GM12878 (cell line): ENCODE measurements around the gene CTAGE9. TPM values are rescaled to one million over a fixed set of nuclear protein-coding genes. Genes with fewer than 3 reads are reported as not detected.

Source experiments
- BCL3 ChIP-seq: IDR thresholded peaks from 2 replicates; pipeline ENCODE4 v1.6.1; 2011; ENCODE audit warnings: borderline replicate concordance, low read depth, mild to moderate bottlenecking, moderate library complexity, low read length; ENCODE audit not compliant: insufficient read depth, poor library complexity, severe bottlenecking
- BMI1 ChIP-seq: fragments of 450-650 bp; IDR thresholded peaks from 2 replicates; pipeline ENCODE4 v1.6.1; 2016; ENCODE audit warnings: mild to moderate bottlenecking, moderate library complexity, borderline replicate concordance
- CHD2 ChIP-seq: IDR thresholded peaks from 2 replicates; pipeline ENCODE4 v1.6.1; 2011; ENCODE audit warnings: low read depth, low read length, improper control_type of control experiment, borderline replicate concordance
- CTCF ChIP-seq, 3 experiments: IDR thresholded peaks in 2 of 3; conservative IDR thresholded peaks in 1 of 3; 2 replicates each; pipeline ENCODE4 v1.5.1; 2011; ENCODE audit warnings: low read depth in 3 of 3, low read length in 3 of 3, mild to moderate bottlenecking in 3 of 3, control low read depth in 2 of 3, moderate library complexity in 2 of 3, inconsistent platforms in 1 of 3, mixed read lengths in 1 of 3; ENCODE audit not compliant: control insufficient read depth in 2 of 3, insufficient read depth in 1 of 3; ENCODE audit errors: extremely low read depth in 1 of 3
- E2F4 ChIP-seq: IDR thresholded peaks from 2 replicates; pipeline ENCODE4 v1.6.1; 2012; ENCODE audit warnings: low read depth, low read length, improper control_type of control experiment
- ETV6 ChIP-seq, 2 experiments: fragments of 450-650 bp in 1 of 2; IDR thresholded peaks in 1 of 2; conservative IDR thresholded peaks in 1 of 2; 2 replicates each; pipeline ENCODE4 v1.6.1; 2014; ENCODE audit warnings: antibody characterized with exemption in 1 of 2, borderline replicate concordance in 1 of 2, low read depth in 1 of 2, mild to moderate bottlenecking in 1 of 2, moderate library complexity in 1 of 2
- GABPA ChIP-seq: IDR thresholded peaks from 2 replicates; pipeline ENCODE4 v1.6.1; 2014; ENCODE audit warnings: antibody characterized with exemption, low read depth, mild to moderate bottlenecking, inconsistent platforms
- JUND ChIP-seq: IDR thresholded peaks from 2 replicates; pipeline ENCODE4 v1.6.1; 2012; ENCODE audit warnings: low read depth, mild to moderate bottlenecking, low read length, improper control_type of control experiment, moderate library complexity
- KDM1A ChIP-seq: fragments of 200-600 bp; sonication (generic); IDR thresholded peaks from 2 replicates; pipeline ENCODE4 v1.6.1; 2016; ENCODE audit warnings: borderline replicate concordance
- LARP7 ChIP-seq: fragments of 450-650 bp; IDR thresholded peaks from 2 replicates; pipeline ENCODE4 v1.6.1; 2017; ENCODE audit warnings: mild to moderate bottlenecking
- MEF2A ChIP-seq: IDR thresholded peaks from 2 replicates; pipeline ENCODE4 v1.6.1; 2011; ENCODE audit warnings: low read depth, mild to moderate bottlenecking, low read length, moderate library complexity; ENCODE audit not compliant: insufficient read depth
- MTA3 ChIP-seq: IDR thresholded peaks from 2 replicates; pipeline ENCODE4 v1.6.1; 2012; ENCODE audit warnings: low read length, inconsistent platforms, borderline replicate concordance
- NR2F1 ChIP-seq: fragments of 450-650 bp; conservative IDR thresholded peaks from 2 replicates; pipeline ENCODE4 v1.6.1; 2017; ENCODE audit warnings: mild to moderate bottlenecking
- POLR2AphosphoS2 ChIP-seq: IDR thresholded peaks from 2 replicates; pipeline ENCODE4 v1.6.1; 2011; ENCODE audit warnings: low read depth, mild to moderate bottlenecking, low read length, improper control_type of control experiment, moderate library complexity
- RAD51 ChIP-seq: fragments of 450-650 bp; IDR thresholded peaks from 2 replicates; pipeline ENCODE4 v1.6.1; 2016; ENCODE audit warnings: moderate library complexity, mild to moderate bottlenecking, inconsistent platforms
- RB1 ChIP-seq: fragments of 450-650 bp; formaldehyde crosslinking; IDR thresholded peaks from 2 replicates; pipeline ENCODE4 v1.6.1; 2017; ENCODE audit warnings: mild to moderate bottlenecking, borderline replicate concordance
- SMAD1 ChIP-seq: fragments of 450-650 bp; IDR thresholded peaks from 2 replicates; pipeline ENCODE4 v1.6.1; 2018; ENCODE audit warnings: mild to moderate bottlenecking, low read depth; ENCODE audit not compliant: partially characterized antibody
- SREBF1 ChIP-seq: IDR thresholded peaks from 2 replicates; pipeline ENCODE4 v1.6.1; 2012; ENCODE audit warnings: mild to moderate bottlenecking, low read length
- ZNF592 ChIP-seq: fragments of 450-650 bp; IDR thresholded peaks from 2 replicates; pipeline ENCODE4 v1.6.1; 2017; ENCODE audit warnings: mild to moderate bottlenecking, moderate library complexity
- polyA plus RNA-seq, 11 experiments: library from polyadenylated mRNA; depleted of rRNA in 4 of 11; unstranded in 6 of 11; stranded (reverse) in 5 of 11; fragments of >200 nt; fragmentation: Nextera tagmentation in 4 of 11; fragmentation: Illumina TruSeq in 1 of 11; extraction: Ambion mirVana in 4 of 11; extraction: Trizol in 1 of 11; gene quantifications; 1 replicate in 1 of 11; 2 replicates in 10 of 11; pipeline versions ENCODE4 v1.2.1 to v1.2.3, GENCODE V29; 2011 to 2016; ENCODE audit warnings: inconsistent platforms in 2 of 11, missing spikeins in 2 of 11, low read depth in 1 of 11
- total RNA-seq, 4 experiments: library from RNA; depleted of rRNA in 3 of 4; stranded (reverse); fragments of >200 nt in 3 of 4; fragmentation: Illumina TruSeq in 1 of 4; extraction: Trizol in 1 of 4; gene quantifications; 2 replicates each; pipeline versions ENCODE4 v1.2.1 to v1.2.3, GENCODE V29; 2013 to 2021
- TF ChIP-seq, protein P1 (sequence below): IDR thresholded peaks from 2 replicates; pipeline ENCODE4 v1.6.1; 2011; ENCODE audit warnings: low read depth, mild to moderate bottlenecking, low read length, moderate library complexity, borderline replicate concordance; ENCODE audit errors: extremely low read depth

The CTAGE9 gene
- total and polyA plus RNA-seq, 10 of the 15 experiments (the other 5 are each of a cell fraction or from before 2014, with no cell fraction given), result 0.06 TPM; not detected in 9

DNA sequence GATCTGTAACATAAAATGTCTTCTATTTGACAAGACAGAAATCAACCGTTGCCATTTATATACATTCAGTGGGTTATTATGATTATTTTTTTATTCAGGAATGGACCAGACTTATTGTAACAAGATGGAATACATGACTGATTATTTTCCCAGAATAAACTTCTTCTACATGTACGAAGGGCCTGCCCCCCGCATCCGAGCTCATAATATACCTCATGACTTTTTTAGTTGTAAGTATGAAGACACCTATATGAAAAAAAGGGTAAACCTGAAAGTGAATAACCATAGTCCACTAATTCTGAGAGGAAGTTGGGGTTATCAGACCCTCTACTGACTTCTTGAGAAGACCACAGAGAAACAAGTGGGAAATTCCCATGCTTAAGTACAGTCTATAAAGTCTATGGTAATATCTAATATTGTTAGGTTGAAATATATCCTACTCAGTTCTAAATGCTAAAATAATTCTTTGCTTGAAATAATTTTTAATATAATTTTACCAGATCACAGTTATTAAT is 25.5 kb downstream of the CTAGE9 start (continued):
- TF ChIP-seq LARP7, result no peak
- TF ChIP-seq BCL3, result peak; percentile 99
- no peak for TF ChIP-seq ZNF592
- TF ChIP-seq POLR2AphosphoS2, result no peak
- TF ChIP-seq SMAD1, result no peak
- no peak for TF ChIP-seq SREBF1
- peak; percentile 74 for TF ChIP-seq MEF2A
- TF ChIP-seq RB1, result no peak
- no peak for TF ChIP-seq CHD2
- peak; percentile 20; the same call in 1 of the 2 replicates for TF ChIP-seq RAD51
- no peak for TF ChIP-seq E2F4
- peak in 1 of 2 experiments; percentile 83; a peak in 1 of 4 replicates for TF ChIP-seq ETV6 (conservative IDR thresholded peaks at IDR 0.05 in 1 of 2, IDR thresholded peaks at IDR 0.05 in 1 of 2; ENCODE audit: borderline replicate concordance in 1 of 2, low read depth in 1 of 2)
- no peak for TF ChIP-seq JUND
- TF ChIP-seq, protein P1, sequence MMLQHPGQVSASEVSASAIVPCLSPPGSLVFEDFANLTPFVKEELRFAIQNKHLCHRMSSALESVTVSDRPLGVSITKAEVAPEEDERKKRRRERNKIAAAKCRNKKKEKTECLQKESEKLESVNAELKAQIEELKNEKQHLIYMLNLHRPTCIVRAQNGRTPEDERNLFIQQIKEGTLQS, result no peak
- TF ChIP-seq KDM1A, result no peak
- TF ChIP-seq NR2F1, result peak; percentile 67
- peak; percentile 92 for TF ChIP-seq MTA3
- 0 out of 2 replicates have a peak, but pooled peaks have one; percentile 19 for TF ChIP-seq BMI1
- TF ChIP-seq CTCF (IDR thresholded peaks at IDR 0.05 in 2 of 3, conservative IDR thresholded peaks at IDR 0.05 in 1 of 3; ENCODE audit: control insufficient read depth in 2 of 3, extremely low read depth in 1 of 3, insufficient read depth in 1 of 3, low read depth in 3 of 3, low read length in 3 of 3), result no peak
- TF ChIP-seq GABPA, result peak; percentile 60; the same call in 1 of the 2 replicates
